GM12878 (cell line): ENCODE measurements around the gene EIF2S3B. TPM values are rescaled to one million over a fixed set of nuclear protein-coding genes. Genes with fewer than 3 reads are reported as not detected.

ENCODE experiments used
- ATAC-seq: fragments of 200-7000 bp; cut with Tn5 transposase; 3 replicates; pipeline ENCODE4 v1.9.1; 2020; ENCODE audit warnings: mild to moderate bottlenecking, moderate library complexity
- BruUV-seq: library from RNA; stranded (reverse); fragments of 400-500 nt; replicated peaks from 2 replicates; lab custom pipeline; 2021; lab: Mats Ljungman, UMichigan
- CTCF ChIA-PET: fragments of 300-600 bp; sonication (Branson Sonifier 250); formaldehyde crosslinking; extraction: SDS; loops from one replicate; lab custom pipeline; 2021; ENCODE audit warnings: inconsistent platforms; lab: Yijun Ruan, JAX
- POLR2A ChIA-PET: fragments of 350-600 bp; formaldehyde crosslinking; extraction: SDS; loops from one replicate; lab custom pipeline; 2021; ENCODE audit warnings: inconsistent platforms; lab: Charles Lee
- RAD21 ChIA-PET: fragments of 300-600 bp; sonication (Branson Sonifier 250); formaldehyde crosslinking; loops from one replicate; lab custom pipeline; 2023; ENCODE audit warnings: antibody characterized with exemption; ENCODE audit not compliant: unreplicated experiment; lab: Charles Lee
- SMC1A ChIA-PET: fragments of 300-600 bp; sonication (Branson Sonifier 250); formaldehyde crosslinking; loops from one replicate; lab custom pipeline; 2023; ENCODE audit not compliant: unreplicated experiment, uncharacterized antibody; lab: Charles Lee
- DNase-seq: peaks from one replicate; pipeline ENCODE4 v3.0.0-alpha.2; 2011; ENCODE audit warnings: low read depth, low spot score
- FAIRE-seq: peaks from 3 replicates; lab custom pipeline; 2011; peaks lifted over from hg19 to GRCh38; lab: Jason Lieb, UNC
- H2AFZ ChIP-seq: 2 replicates; pipeline ENCODE4 v1.6.0; 2011; ENCODE audit warnings: low read depth, low read length, control low read depth; ENCODE audit not compliant: control insufficient read depth
- H3K27ac ChIP-seq: 2 replicates; pipeline ENCODE4 v1.5.1; 2011; ENCODE audit warnings: control low read depth; ENCODE audit not compliant: control insufficient read depth, insufficient read depth
- H3K27me3 ChIP-seq, 2 experiments: replicated peaks in 1 of 2; 2 replicates each; pipeline versions ENCODE4 v1.6.0 to v1.6.1; 2011; ENCODE audit warnings: low read length in 1 of 2; ENCODE audit not compliant: control insufficient read depth in 2 of 2, insufficient read depth in 2 of 2
- H3K36me3 ChIP-seq, 2 experiments: 2 replicates each; pipeline ENCODE4 v1.5.1; 2011; ENCODE audit warnings: low read length in 1 of 2; ENCODE audit not compliant: control insufficient read depth in 2 of 2, insufficient read depth in 2 of 2
- H3K4me1 ChIP-seq: 2 replicates; pipeline ENCODE4 v1.6.1; 2011; ENCODE audit warnings: mild to moderate bottlenecking, low read length, moderate library complexity, mixed read lengths; ENCODE audit not compliant: control insufficient read depth, insufficient read depth
- H3K4me2 ChIP-seq: 2 replicates; pipeline ENCODE4 v1.6.0; 2011; ENCODE audit warnings: control low read depth; ENCODE audit not compliant: control insufficient read depth, insufficient read depth
- H3K4me3 ChIP-seq: fragments of 200-600 bp; sonication (generic); 2 replicates; pipeline ENCODE4 v1.5.1; 2016
- H3K79me2 ChIP-seq: 2 replicates; pipeline ENCODE4 v1.6.0; 2011; ENCODE audit warnings: low read length; ENCODE audit not compliant: control insufficient read depth, insufficient read depth
- H3K9ac ChIP-seq: 2 replicates; pipeline ENCODE4 v1.8.0; 2011; ENCODE audit warnings: low read length, control low read depth, mixed read lengths; ENCODE audit not compliant: control insufficient read depth, insufficient read depth
- H3K9me3 ChIP-seq: replicated peaks from 3 replicates; pipeline ENCODE4 v1.5.1; 2011; ENCODE audit warnings: mild to moderate bottlenecking, low read length; ENCODE audit not compliant: control insufficient read depth, insufficient read depth
- H4K20me1 ChIP-seq: 2 replicates; pipeline ENCODE4 v1.6.0; 2011; ENCODE audit not compliant: control insufficient read depth, insufficient read depth
- ASH2L ChIP-seq: fragments of 300-600, 200-600 bp; sonication (generic); IDR thresholded peaks from 2 replicates; pipeline ENCODE4 v1.6.1; 2017; ENCODE audit warnings: low read depth, mild to moderate bottlenecking, borderline replicate concordance
- EED ChIP-seq: sonication (generic); IDR thresholded peaks from 2 replicates; pipeline ENCODE4 v1.6.1; 2016; ENCODE audit warnings: antibody characterized with exemption, low read depth
- IKZF1 ChIP-seq: fragments of 450-650 bp; conservative IDR thresholded peaks from 2 replicates; pipeline ENCODE4 v1.6.1; 2017; ENCODE audit warnings: antibody characterized with exemption, mild to moderate bottlenecking
- JUND ChIP-seq: IDR thresholded peaks from 2 replicates; pipeline ENCODE4 v1.6.1; 2012; ENCODE audit warnings: low read depth, mild to moderate bottlenecking, low read length, improper control_type of control experiment, moderate library complexity
- MAX ChIP-seq: IDR thresholded peaks from 2 replicates; pipeline ENCODE4 v1.6.1; 2012; ENCODE audit warnings: low read depth, low read length, improper control_type of control experiment
- MEF2B ChIP-seq: fragments of 450-650 bp; IDR thresholded peaks from 2 replicates; pipeline ENCODE4 v1.6.1; 2018; ENCODE audit warnings: mild to moderate bottlenecking, moderate library complexity; ENCODE audit not compliant: partially characterized antibody, poor library complexity, severe bottlenecking
- MLLT1 ChIP-seq: fragments of 450-650 bp; IDR thresholded peaks from 2 replicates; pipeline ENCODE4 v1.6.1; 2016; ENCODE audit warnings: mild to moderate bottlenecking
- NR2F1 ChIP-seq: fragments of 450-650 bp; conservative IDR thresholded peaks from 2 replicates; pipeline ENCODE4 v1.6.1; 2017; ENCODE audit warnings: mild to moderate bottlenecking
- RAD51 ChIP-seq: fragments of 450-650 bp; IDR thresholded peaks from 2 replicates; pipeline ENCODE4 v1.6.1; 2016; ENCODE audit warnings: moderate library complexity, mild to moderate bottlenecking, inconsistent platforms
- RCOR1 ChIP-seq: conservative IDR thresholded peaks from 2 replicates; pipeline ENCODE4 v1.6.1; 2012; ENCODE audit warnings: low read depth, low read length, improper control_type of control experiment
- RUNX3 ChIP-seq: IDR thresholded peaks from 2 replicates; pipeline ENCODE4 v1.6.1; 2012; ENCODE audit warnings: low read length, inconsistent platforms
- SREBF2 ChIP-seq: IDR thresholded peaks from 2 replicates; pipeline ENCODE4 v1.6.1; 2012; ENCODE audit warnings: mild to moderate bottlenecking, low read length
- WGBS: methylation state at CpG from one replicate; pipeline ENCODE4 v1.1.6; 2016; ENCODE audit warnings: low lambda C conversion rate; ENCODE audit not compliant: insufficient replicate concordance, insufficient coverage; ENCODE audit errors: missing lambda C conversion rate; 5-methylcytosine and 5-hydroxymethylcytosine counted together
- in situ Hi-C: fragments of 300-500 bp; cut with MboI; formaldehyde crosslinking; loops from 9 replicates; pipeline ENCODE4 v1.14.3; 2018; ENCODE audit warnings: mixed read lengths
- intact Hi-C: fragments of 100-400 bp; cut with micrococcal nuclease; formaldehyde crosslinking; loops from one replicate; pipeline ENCODE4 v1.14.2; 2022; ENCODE audit not compliant: unreplicated experiment
- polyA plus RNA-seq, 11 experiments: library from polyadenylated mRNA; depleted of rRNA in 4 of 11; unstranded in 6 of 11; stranded (reverse) in 5 of 11; fragments of >200 nt; fragmentation: Nextera tagmentation in 4 of 11; fragmentation: Illumina TruSeq in 1 of 11; extraction: Ambion mirVana in 4 of 11; extraction: Trizol in 1 of 11; gene quantifications; 1 replicate in 1 of 11; 2 replicates in 10 of 11; pipeline versions ENCODE4 v1.2.1 to v1.2.3, GENCODE V29; 2011 to 2016; ENCODE audit warnings: inconsistent platforms in 2 of 11, missing spikeins in 2 of 11, low read depth in 1 of 11
- total RNA-seq, 4 experiments: library from RNA; depleted of rRNA in 3 of 4; stranded (reverse); fragments of >200 nt in 3 of 4; fragmentation: Illumina TruSeq in 1 of 4; extraction: Trizol in 1 of 4; gene quantifications; 2 replicates each; pipeline versions ENCODE4 v1.2.1 to v1.2.3, GENCODE V29; 2013 to 2021

The EIF2S3B gene
- total and polyA plus RNA-seq, 10 of the 15 experiments (the other 5 are each of a cell fraction or from before 2014, with no cell fraction given), result 0.18 to 2.2 (median 1.4) TPM; not detected in 1

DNA sequence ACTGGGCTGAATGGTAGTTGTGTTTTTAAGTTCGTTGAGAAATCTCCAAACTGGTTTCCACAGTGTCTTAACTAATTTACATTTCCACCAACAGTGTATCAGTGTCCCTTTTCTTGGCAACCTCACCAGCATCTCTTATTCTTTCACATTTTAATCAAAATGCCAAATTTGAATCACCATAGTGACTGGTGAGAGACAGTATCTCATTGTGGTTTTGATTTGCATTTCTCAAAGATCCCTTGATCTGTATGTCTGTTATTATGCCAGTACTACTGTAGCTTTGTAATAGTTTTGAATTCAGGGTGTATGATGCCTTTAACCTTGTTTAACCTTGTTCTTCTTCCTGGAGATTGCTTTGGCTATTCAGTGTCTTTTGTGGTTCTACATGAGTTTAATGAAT is 2.2 kb upstream of the EIF2S3B start:
- Histone ChIP-seq H3K9me3 (no peaks in the 10 kb centered on the region; the same call in 1 of the 3 replicates), H3K4me2 (no peak overlapping the region), H3K4me3 (no peak overlapping the region), H3K4me1 (no peaks in the 10 kb centered on the region), H3K27me3 (no peaks in the 10 kb centered on the region), H4K20me1 (no peaks in the 10 kb centered on the region), H3K36me3 (no peaks in the 10 kb centered on the region), H2AFZ (no peak overlapping the region)
- CTCF ChIA-PET, result no interaction called here
- ATAC-seq, result no peak
- WGBS, result 0% methylated on average over 1 of the region's 1 CpG
- RAD21 ChIA-PET, result no interaction called here
- DNase-seq, result no peak
- intact Hi-C loops (loop anchor here (5.0 kb wide), 1 partner anchor 261 kb away; no protein-coding TSS in a partner anchor), in situ Hi-C loops (no loop called here)
- BruUV-seq, result no TSS peak
- TF ChIP-seq JUND (no peak), ASH2L (no peak), RAD51 (no peak), NR2F1 (no peak), RUNX3 (no peak), IKZF1 (no peak), MLLT1 (no peak), MEF2B (no peak), MAX (no peak), EED (no peak), RCOR1 (no peak), SREBF2 (no peak)
- TF ChIP-seq, all 136 proteins: peak for 0
- H3K27ac ChIP-seq, result no peak overlapping the region
- no peak overlapping the region for H3K9ac ChIP-seq
- SMC1A ChIA-PET, result no interaction called here
- POLR2A ChIA-PET, result no interaction called here
- no peaks in the 10 kb centered on the region for H3K79me2 ChIP-seq
- no peak for FAIRE-seq
